Measurements from ENCODE around the gene MT1M. TPM values are rescaled to one million over a fixed set of nuclear protein-coding genes. Genes with fewer than 3 reads are reported as not detected.

MT1M gene
- total RNA-seq, 1 experiment from 2014 or later: 0.39 TPM

- no TSS peak for BruUV-seq (replicated peaks)
Measured at GRCh38 chr16:56584276-56584675, 48.2 kb upstream of the MT1M start.

More at GRCh38 chr16:56584276-56584675, 48.2 kb upstream of the MT1M start:
- Histone ChIP-seq H3K4me3 (replicated peaks in 1 of 2; ENCODE audit: low read depth in 1 of 2, low read length in 2 of 2) (no peak overlapping the region), H3K27ac (ENCODE audit: low read depth, low read length) (no peak overlapping the region), H4K20me1 (ENCODE audit: insufficient read depth) (no peaks in the 10 kb centered on the region), H3K4me1 (ENCODE audit: control insufficient read depth in 1 of 2, insufficient read depth in 2 of 2, low read length in 2 of 2) (no peaks in the 10 kb centered on the region), H3K4me2 (ENCODE audit: low read length) (no peak overlapping the region), H3K27me3 (ENCODE audit: insufficient read depth, low read length) (0 out of 2 replicates have a peak, but pooled peaks cover 3% of the 10 kb centered on the region), H3K9me2 (ENCODE audit: insufficient read depth) (no peaks in the 10 kb centered on the region), H3K36me3 (ENCODE audit: control insufficient read depth in 1 of 2, insufficient read depth in 2 of 2, low read length in 2 of 2) (no peaks in the 10 kb centered on the region), H2AFZ (ENCODE audit: low read depth, low read length, poor library complexity, severe bottlenecking) (no peak overlapping the region), H3K79me2 (ENCODE audit: insufficient read depth, low read length) (no peaks in the 10 kb centered on the region), H3K9me3 (ENCODE audit: control insufficient read depth in 1 of 2, insufficient read depth in 1 of 2, low read depth in 1 of 2, low read length in 2 of 2) (no peaks in the 10 kb centered on the region), H3K9ac (ENCODE audit: low read length) (no peak overlapping the region)
- ChIA-PET POLR2A (no interaction called here), RAD21 (ENCODE audit: low non-redundant PET in 1 of 2, low total read pairs in 2 of 2, uncharacterized antibody in 2 of 2, unreplicated experiment in 2 of 2) (interaction anchor here in 1 of 2 experiments (0.8 kb wide), 1 partner anchor 41 kb away, joined by 3 read pairs; the partner anchor contains the start of gene MT1E), CTCF (interaction anchor here (1.0 kb wide), 1 partner anchor 117 kb away, joined by 3 read pairs; no protein-coding TSS in a partner anchor)
- intact Hi-C loops (cut with micrococcal nuclease): no loop called here
- TF ChIP-seq ZNF274 (IDR thresholded peaks at IDR 0.05; ENCODE audit: low read depth, low read length) (no peak), EGR1 (IDR thresholded peaks at IDR 0.05; ENCODE audit: low read depth) (no peak), CBX3 (IDR thresholded peaks at IDR 0.05; ENCODE audit: low read depth) (no peak), POLR2AphosphoS5 (IDR thresholded peaks at IDR 0.05; ENCODE audit: low read depth, low read length) (no peak), RAD21 (IDR thresholded peaks at IDR 0.05; ENCODE audit: low read depth) (no peak), EZH2 (IDR thresholded peaks at IDR 0.05) (no peak), TCF7L2 (IDR thresholded peaks at IDR 0.05; ENCODE audit: borderline replicate concordance, extremely low read depth, insufficient read depth, insufficient read length) (no peak), SRF (IDR thresholded peaks at IDR 0.05; ENCODE audit: low read depth) (no peak), MAX (IDR thresholded peaks at IDR 0.05) (no peak), YY1 (IDR thresholded peaks at IDR 0.05; ENCODE audit: extremely low read depth, insufficient replicate concordance, low read depth, low read length) (no peak), CEBPB (IDR thresholded peaks at IDR 0.05; ENCODE audit: low read depth) (no peak), ELF1 (IDR thresholded peaks at IDR 0.05; ENCODE audit: borderline replicate concordance, low read depth) (no peak), FOSL1 (IDR thresholded peaks at IDR 0.05; ENCODE audit: low read depth) (no peak), SIN3A (IDR thresholded peaks at IDR 0.05; ENCODE audit: low read depth) (no peak), ZFX (IDR thresholded peaks at IDR 0.05) (no peak), EZH2phosphoT487 (IDR thresholded peaks at IDR 0.05; ENCODE audit: borderline replicate concordance) (no peak), JUND (IDR thresholded peaks at IDR 0.05) (no peak)
- TF ChIP-seq, protein P1, sequence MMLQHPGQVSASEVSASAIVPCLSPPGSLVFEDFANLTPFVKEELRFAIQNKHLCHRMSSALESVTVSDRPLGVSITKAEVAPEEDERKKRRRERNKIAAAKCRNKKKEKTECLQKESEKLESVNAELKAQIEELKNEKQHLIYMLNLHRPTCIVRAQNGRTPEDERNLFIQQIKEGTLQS (IDR thresholded peaks at IDR 0.05): no peak
- TF ChIP-seq, protein P2, sequence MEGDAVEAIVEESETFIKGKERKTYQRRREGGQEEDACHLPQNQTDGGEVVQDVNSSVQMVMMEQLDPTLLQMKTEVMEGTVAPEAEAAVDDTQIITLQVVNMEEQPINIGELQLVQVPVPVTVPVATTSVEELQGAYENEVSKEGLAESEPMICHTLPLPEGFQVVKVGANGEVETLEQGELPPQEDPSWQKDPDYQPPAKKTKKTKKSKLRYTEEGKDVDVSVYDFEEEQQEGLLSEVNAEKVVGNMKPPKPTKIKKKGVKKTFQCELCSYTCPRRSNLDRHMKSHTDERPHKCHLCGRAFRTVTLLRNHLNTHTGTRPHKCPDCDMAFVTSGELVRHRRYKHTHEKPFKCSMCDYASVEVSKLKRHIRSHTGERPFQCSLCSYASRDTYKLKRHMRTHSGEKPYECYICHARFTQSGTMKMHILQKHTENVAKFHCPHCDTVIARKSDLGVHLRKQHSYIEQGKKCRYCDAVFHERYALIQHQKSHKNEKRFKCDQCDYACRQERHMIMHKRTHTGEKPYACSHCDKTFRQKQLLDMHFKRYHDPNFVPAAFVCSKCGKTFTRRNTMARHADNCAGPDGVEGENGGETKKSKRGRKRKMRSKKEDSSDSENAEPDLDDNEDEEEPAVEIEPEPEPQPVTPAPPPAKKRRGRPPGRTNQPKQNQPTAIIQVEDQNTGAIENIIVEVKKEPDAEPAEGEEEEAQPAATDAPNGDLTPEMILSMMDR (IDR thresholded peaks at IDR 0.05 in 2 of 3, conservative IDR thresholded peaks at IDR 0.05 in 1 of 3; ENCODE audit: borderline replicate concordance in 1 of 3, insufficient read depth in 1 of 3, low read depth in 2 of 3, low read length in 2 of 3): no peak
- TF ChIP-seq, protein P3, sequence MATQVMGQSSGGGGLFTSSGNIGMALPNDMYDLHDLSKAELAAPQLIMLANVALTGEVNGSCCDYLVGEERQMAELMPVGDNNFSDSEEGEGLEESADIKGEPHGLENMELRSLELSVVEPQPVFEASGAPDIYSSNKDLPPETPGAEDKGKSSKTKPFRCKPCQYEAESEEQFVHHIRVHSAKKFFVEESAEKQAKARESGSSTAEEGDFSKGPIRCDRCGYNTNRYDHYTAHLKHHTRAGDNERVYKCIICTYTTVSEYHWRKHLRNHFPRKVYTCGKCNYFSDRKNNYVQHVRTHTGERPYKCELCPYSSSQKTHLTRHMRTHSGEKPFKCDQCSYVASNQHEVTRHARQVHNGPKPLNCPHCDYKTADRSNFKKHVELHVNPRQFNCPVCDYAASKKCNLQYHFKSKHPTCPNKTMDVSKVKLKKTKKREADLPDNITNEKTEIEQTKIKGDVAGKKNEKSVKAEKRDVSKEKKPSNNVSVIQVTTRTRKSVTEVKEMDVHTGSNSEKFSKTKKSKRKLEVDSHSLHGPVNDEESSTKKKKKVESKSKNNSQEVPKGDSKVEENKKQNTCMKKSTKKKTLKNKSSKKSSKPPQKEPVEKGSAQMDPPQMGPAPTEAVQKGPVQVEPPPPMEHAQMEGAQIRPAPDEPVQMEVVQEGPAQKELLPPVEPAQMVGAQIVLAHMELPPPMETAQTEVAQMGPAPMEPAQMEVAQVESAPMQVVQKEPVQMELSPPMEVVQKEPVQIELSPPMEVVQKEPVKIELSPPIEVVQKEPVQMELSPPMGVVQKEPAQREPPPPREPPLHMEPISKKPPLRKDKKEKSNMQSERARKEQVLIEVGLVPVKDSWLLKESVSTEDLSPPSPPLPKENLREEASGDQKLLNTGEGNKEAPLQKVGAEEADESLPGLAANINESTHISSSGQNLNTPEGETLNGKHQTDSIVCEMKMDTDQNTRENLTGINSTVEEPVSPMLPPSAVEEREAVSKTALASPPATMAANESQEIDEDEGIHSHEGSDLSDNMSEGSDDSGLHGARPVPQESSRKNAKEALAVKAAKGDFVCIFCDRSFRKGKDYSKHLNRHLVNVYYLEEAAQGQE (IDR thresholded peaks at IDR 0.05; ENCODE audit: low read depth): no peak
- DNase-seq (ENCODE audit: low read depth, low spot score) (no peak), ATAC-seq (no peak)
